HG03135 (cell line): ENCODE data around the gene SLC25A42.
"Not testable (repeated sequence)": the region's sequence is repeated elsewhere in the genome, so short reads cannot be mapped to it uniquely, and the experiment has no call there.

ENCODE experiments used
- ATAC-seq: cut with Tn5 transposase; IDR thresholded peaks from one replicate; pipeline ENCODE4 v1.9.1; 2021; ENCODE audit warnings: mild to moderate bottlenecking, moderate library complexity; ENCODE audit not compliant: unreplicated experiment

Gene SLC25A42, protein sequence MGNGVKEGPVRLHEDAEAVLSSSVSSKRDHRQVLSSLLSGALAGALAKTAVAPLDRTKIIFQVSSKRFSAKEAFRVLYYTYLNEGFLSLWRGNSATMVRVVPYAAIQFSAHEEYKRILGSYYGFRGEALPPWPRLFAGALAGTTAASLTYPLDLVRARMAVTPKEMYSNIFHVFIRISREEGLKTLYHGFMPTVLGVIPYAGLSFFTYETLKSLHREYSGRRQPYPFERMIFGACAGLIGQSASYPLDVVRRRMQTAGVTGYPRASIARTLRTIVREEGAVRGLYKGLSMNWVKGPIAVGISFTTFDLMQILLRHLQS

DNA sequence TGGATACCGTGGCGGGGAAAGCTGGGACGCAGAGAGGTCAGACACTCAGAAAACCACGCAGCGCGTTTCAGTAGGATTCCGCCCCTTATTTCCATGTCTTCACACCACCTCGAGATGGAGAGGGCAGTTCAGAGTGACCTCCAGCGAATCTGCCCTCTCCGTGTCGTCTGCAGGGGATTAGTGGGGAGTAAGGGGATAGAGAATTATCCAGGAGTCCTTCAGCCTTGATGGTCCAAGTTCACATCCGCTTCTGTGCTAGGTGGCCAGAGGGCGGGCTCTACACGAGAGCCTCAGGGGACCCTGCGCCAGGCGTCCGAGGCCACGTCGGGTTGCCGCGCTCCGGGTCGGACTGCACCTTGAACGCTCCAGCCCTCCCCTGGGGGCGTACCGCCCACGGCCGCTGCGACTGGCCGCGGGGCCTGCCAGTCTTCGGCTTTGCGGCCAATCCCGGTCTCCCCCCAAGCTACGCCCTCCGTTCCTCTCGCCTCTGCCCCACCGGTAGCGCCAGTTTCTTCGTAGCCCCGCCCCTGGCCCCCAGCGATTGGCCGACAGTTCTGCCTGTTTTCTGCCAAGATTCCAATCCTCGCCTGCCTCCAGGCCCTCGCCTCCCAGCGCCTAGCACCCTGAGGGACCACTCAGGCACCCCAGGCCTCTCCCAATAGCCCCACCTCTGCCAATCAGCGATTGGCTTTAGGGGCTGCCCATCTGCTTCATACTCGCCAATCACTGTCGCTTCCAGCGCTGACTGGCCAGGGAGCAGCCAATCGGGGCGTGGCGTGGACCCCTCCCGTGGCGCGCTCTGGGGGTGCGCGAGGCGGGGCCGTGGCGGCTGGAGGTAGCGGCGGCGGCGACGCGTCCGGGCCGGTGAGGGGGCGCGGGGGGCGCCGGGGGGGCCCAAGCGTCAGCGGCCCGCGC, at the start of gene SLC25A42:
SLC25A42 (plus strand) TSS at position 812 of the 915 bp plus-strand sequence. CDS start 32,131 bp downstream, outside the sequence.
- peak; percentile 88 for ATAC-seq

DNA sequence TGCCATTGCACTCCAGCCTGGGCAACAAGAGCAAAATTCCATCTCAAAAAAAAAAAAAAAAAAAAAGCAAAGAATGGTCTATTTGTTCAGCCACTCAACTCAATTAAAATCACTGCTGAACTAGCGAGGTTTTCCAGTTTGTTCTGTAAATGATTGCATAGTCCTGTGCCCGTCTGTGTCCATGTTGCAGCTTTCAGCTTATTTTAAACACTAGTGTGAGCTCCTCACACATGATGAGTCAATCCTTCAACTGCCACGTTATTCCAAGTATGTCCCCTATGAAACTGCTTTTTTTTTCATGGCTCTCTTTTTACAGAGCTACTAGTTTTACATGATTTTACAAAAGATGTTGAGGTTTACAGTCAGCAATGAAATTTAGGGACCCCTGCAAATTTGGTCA, 42.7 kb upstream of the SLC25A42 start:
- no peak for ATAC-seq

DNA sequence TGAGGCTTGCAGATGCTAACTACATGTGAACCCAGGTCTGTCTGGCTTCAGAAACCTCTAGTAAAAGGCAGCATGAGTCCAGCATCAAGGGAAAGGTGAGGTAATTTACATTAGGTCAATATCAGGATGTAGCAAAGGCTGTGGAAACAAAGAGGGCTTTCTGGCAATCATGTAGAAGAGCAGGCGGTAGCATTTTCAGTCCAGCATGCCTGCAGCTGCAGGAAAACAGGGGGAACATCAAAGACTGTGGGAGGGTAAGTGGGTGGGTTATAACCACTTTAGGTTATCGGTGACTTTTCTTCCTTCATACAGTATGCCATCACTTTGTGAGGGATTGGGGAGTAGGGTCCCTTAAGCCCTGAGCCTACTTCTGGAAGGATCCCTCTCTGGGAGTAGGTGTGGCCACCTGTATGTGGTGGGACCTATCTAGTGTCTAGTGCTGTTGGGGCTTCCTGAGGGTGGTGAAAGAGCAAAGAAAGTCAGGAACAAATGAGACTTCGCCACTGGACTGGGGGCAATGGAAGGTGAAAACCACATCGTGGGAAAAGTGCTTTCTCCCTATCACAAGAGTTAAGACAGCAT, 41.3 kb upstream of the SLC25A42 start:
- no peak for ATAC-seq

DNA sequence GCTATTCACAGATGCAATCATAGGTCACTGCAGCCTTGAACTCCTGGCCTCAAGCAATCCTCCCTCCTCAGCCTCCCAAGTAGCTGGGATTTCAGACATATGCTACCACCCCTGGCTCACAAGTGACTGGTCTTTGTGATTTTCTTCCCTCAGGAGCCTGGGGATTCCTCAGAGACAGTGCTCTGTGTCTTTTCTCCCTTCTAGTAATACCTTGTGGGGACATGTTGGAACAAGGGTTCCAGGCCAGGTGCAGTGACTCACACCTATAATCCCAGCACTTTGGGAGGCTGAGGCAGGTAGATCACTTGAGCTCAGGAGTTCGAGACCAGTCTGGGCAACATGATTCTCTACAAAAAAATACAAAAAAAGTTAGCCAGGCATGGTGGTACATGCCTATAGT, 40.4 kb upstream of the SLC25A42 start:
- not testable (repeated sequence) for ATAC-seq

DNA sequence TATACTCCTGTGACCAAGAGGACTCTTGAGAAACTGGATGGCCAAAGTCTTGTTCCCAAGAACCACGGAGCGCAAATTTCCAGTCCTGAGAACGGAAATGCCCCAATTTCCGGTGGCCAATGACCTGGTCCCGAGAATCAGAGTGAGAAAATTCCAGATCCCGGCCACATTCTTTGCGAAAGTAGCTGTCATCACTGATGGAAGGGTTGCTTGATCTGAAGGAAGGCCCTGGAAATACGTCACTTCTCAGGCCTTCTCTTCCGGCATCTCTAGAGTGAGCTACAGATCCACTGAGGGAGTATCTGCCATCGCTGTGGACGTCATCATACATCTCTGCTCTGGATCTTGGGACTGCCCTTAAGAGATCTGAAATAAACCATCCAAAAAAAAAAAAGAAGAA, 37.9 kb upstream of the SLC25A42 start:
- ATAC-seq: no peak

DNA sequence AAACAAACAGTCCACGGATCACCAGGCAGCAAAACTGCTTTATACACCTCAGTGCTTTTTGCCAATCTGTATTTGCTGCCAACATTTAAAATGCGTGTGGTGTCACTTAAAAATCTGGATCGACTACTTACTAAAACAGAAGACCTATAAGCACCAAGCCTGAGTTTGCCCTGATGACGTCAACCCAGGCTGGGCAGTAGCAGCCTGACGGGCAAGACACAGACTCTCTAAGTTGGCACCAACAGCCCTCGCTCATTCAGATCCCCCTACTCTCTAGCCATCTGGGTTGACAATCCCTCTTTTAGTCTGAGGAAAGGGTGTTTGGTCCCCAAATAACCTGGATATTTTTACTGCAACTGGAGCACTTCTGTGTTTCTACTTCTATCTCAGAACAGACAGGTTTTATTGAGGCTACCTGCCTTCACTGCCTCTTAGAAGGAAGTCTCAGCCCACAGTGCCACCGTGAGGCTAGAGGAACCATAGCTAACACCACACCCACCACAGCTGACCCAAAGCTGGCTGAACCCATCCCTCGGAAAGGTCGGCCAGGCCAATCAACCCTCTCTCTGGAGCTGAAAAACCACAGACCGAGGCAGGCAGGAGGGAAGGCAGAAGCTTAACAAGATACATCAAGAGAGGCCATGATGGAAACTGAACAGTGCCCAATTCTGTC, 37.4 kb upstream of the SLC25A42 start:
- no peak for ATAC-seq

DNA sequence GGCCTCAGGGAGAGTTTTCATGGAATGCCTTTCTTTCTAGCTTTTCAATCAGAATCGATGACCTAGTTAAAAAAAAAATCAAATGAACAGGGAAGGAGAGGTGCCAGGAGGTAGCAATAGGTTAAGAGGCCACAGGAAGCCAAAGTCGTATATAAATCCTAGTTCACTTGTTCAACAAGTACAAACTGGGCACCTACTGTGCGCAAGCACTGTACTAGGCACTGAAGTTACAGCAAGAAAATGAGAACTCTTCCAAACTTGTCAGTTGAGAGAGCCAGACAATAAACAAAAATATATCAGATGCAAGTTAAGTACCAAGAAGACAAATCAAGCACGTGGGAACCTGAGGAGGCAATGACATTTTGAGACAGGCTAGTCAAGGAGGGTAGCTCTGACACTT, 36.6 kb upstream of the SLC25A42 start:
- no peak for ATAC-seq

DNA sequence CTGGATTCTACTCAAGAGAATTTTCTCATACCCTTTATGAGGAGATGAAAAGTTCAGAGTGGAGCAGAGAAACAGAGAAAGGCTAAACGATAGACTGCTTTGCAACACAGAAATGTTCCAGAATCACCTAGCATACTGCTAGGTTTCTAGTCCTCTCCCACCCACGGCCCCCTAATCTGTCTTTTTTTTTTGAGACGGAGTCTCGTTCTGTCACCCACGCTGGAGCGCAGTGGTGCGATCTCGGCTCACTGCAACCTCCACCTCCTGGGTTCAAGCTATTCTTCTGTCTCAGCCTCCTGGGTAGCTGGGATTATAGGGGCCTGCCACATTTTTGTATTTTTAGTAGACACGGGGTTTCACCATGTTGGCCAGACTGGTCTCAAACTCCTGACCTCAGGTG, 35.3 kb upstream of the SLC25A42 start:
- no peak for ATAC-seq

DNA sequence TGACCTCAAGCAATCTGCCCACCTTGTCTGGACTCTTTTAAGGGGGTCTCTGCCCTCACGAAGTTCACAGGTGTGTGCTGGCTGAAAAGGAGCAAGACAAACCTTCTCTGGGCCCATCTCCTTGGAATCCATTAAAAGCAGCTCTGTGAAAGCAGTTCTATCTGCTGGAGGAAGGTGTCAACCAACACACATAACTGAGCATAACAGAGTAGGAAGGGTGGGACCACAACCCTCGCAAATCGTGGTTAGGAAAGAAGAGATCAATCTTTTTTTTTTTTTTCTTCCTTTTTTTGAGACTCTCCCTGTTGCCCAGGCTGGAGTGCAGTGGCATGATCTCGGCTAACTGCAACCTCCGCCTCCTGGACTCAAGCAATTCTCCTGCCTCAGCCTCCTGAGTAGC, 31.9 kb upstream of the SLC25A42 start:
- ATAC-seq: no peak

DNA sequence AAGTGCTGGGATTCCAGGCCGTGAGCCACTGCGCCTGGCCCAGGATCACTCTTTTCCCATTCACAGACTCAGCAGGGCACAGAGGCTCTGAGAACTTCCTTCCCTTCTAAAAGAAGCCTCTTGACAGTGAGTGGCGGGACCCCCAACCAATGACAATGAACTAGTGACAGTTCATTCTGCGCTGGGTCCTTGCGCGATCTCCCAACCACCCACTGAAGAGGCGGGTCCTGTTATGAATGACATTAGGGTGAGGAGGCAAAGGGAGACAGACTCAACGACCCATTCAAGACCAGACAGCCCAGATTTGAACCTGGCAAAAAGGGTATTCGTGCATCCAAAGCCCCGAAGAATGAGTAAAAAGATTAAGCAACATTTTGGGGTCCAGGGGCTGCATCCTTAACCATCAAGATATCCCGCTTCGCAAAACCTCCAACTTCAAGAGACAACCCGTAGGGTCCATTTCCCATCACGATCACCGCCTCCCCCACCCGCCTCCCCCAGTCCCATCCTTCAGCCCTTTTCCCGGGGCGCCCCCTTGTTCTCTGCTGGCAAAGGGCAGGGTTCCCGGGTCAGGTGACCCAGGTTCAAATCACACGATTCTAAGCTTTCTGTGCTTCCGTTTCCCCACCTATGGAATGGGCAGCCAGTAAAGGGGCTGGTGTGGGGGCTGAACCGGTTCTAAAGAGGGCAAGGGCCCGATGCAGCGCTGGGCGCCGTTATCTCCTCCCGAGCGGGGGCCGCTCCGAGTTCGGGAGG, 31.2 kb upstream of the SLC25A42 start:
- peak; percentile 43 for ATAC-seq

DNA sequence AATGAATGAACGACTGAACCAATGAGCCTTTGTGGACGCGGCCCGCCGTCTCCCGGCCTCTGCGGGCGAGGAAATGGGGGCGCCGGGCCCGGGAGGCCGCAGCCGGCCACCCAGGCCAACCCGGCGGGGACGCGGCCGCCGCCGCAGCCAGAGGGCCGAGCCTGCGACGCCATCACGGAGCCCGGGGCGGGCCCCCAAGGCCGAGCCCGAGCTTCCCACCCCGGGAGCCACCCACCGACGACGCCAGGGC, 30.7 kb upstream of the SLC25A42 start:
- ATAC-seq: no peak

DNA sequence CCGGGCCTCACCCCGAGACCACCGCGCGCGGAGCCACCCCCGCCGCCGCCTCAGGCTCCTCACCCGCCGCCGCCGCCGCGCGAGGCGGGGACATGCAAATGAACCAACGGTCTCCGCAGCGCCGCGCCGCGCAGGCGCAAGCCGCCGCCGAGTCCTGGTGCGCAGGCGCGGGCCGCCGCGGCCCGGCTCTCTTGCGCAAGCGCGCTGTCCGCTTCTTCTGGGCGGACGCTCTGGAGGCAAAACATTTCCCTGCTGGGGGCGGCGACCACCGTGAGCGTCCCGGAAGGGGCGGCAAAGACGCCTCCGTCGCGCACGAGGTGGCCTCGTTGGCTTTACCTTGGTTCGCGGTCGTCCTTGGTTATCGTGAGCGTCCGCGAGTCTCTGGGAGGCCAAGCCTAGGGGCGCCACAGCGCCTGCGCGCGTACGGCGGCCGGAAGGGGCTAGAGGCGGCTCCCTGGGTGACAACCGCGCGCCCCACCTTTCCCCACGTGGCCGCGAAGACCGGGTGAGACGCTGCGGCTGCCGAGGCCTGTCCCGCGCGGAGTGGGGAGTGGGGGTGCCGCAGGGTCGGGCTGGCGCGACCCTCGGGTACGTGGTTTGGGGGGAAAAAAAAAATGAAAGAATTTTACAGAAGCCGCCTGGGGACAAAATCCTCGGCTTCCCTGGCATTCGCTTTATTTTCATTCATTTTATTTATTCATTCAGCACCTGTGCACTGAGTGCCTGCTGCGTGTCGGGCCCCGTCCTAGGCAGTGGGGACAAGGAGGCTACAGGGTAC, 30.2 kb upstream of the SLC25A42 start, which contains the start of the genes ARMC6 and SUGP2:
ARMC6 (plus strand) TSS at position 178 of the 778 bp plus-strand sequence. CDS start 607 bp downstream, outside the sequence.
SUGP2 (minus strand) TSS at position 92 of the 778 bp plus-strand sequence. CDS start 2,446 bp downstream, outside the sequence.
- ATAC-seq: peak; percentile 65

DNA sequence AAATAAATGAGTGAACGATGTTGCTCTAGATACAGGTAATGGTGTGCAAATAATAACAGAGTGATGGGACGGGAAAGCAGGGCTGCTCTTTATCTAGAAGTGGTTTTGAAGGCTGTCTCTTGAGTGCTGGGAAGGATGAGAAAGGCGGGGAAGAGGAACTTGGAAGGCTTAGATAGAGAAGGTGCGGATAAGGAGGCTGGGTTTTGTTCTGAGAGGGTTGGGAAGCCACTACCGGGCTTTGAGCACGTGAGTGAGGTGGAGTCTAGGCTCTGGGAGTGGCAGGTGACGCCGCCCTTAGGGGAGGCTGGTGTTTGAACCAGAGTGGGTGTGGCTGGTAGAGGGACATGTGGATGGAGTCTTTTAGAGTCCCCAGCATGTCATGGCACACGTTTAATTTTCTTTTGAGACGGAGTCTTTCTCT, 29.6 kb upstream of the SLC25A42 start:
- peak; percentile 43 for ATAC-seq

DNA sequence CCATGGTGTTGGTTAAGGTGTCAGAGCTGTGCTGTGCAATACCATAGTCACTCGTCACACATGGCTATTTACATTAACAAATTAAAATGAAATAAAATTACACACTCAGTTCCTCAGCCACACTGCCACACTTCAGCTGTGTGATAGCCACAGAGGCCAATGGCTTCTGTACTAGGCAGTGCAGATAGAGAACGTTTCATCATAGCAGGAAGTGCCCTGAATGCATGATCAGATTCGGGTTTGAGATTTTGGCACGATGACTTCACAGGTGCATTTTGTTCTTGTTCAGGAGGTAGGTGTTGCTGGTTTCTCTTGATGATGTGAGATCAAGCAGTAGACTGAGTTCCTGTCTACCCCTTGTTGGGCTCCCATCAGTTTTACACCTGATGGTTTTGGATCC, 23.9 kb upstream of the SLC25A42 start:
- ATAC-seq: no peak

DNA sequence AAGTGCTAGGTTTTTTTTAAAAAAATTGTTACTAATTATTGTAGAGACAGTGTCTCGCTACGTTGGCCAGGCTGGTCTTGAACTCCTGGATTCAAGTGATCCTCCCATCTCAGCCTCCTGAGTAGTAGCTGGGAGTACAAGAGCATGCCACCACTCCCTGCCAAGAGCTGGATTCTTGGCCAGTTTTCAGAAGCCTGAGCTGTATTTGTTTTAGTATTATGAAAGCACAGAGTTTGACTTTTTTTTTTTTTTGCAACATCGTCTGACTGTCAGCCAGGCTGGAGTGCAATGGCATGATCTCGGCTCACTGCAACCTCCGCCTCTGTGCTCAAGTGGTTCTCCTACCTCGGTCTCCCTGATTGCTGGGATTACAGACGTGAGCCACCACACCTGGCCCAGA, 23.4 kb upstream of the SLC25A42 start:
- no peak for ATAC-seq

DNA sequence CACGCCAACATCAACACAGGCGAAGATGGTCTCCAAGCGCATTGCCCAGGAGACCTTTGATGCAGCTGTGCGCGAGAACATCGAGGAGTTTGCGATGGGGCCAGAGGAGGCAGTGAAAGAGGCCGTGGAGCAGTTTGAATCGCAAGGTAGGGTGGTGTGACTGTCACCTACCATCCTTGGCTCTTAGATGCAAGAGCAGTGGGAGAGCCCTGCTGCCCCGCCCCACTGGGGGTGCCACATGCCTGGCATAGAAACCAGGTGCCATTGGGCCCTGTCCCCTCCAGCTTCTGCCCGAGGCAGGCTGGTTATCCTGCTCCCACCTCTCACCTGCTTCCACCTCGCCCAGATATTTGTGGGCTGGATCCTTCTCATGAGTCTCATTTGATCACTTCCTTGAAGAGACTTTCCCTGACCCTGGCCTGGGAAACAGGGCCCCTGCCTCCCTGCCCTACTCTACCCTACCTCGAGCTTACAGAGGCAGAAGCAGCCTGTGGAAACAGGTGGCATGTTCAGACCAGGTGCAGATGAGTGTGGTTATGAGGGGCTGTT, 21.0 kb upstream of the SLC25A42 start:
- no peak for ATAC-seq

DNA sequence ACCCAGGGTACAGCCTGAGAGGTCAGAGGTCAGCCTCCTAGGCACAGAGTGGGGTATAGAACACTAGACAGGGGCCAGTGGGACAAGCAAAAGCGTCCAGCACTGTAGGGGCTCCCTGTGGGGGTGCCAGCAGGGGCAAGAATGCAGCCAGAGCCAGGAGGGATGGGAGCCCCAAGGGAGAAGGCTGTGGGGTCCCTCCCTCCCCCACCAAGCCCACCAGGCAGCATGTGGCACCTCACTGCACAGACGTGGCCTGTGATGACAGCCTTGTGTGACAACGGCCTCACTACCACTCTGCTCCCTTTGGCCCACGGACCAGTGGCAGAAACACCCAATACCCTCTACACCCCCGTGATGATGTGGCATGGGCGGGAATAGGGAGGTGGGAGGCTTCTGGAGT, 20.3 kb upstream of the SLC25A42 start:
- no peak for ATAC-seq

DNA sequence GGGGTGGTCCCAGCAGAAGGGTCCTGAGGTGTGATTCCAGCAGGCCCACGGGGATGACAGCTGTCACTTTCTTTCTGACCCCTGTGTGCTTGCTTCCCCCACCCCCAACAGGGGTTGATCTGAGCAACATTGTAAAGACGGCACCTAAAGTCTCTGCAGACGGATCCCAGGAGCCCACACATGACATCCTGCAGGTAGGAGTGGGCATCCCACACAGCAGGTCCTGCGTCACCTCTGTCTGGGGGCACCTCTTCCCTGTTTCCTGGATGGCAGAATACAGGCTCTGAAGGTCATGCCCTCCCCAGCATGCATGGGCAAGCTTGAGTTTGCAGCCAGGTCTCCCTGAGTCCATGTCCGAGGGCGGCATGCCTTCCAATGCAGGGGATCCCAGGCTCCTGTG, 19.9 kb upstream of the SLC25A42 start:
- no peak for ATAC-seq

DNA sequence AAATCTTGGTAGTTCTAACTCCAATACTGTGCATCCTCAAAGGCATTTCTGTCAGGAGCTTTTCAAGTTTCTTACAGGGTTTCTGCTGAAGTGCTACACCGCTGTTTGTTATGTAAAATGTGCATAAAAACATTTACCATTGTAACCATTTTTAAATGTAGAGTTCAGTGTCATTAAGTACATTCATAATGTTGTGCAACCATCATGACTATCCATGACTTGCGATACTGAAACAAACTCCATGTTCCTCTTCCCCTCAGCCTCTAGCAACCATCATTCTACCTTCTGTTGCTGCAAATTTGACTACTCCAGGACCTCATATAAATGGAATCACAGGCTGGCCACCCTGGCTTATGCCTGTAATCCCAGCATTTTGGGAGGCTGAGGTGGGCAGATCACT, 14.4 kb upstream of the SLC25A42 start:
- ATAC-seq: no peak
